HCEC 1CT (cell line): ENCODE measurements around the gene WDR20.
"Not testable (repeated sequence)": the region's sequence is repeated elsewhere in the genome, so short reads cannot be mapped to it uniquely, and the experiment has no call there.

Experiments
- DNase-seq: peaks from one replicate; pipeline ENCODE4 v3.0.0-alpha.2; 2017

The WDR20 gene

DNA sequence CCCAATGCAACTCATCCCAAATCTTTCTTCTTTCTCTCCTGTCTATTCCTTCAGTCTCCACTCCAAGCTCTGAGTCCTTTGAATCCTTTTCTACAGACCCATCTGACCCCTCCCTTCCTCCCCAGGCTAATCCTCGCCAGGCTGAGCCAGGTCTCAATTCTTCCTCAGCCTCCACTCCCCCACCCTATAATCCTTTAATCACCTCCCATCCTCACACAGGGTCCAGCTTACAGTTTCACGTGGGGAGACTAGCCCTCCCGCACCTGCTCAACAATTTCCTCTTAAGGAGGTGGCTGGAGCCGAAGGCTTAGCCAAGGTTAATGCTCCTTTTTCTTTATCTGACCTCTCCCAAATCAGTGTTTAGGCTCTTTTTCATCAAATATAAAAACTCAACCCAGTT lies 101.5 kb downstream of the WDR20 start:
- DNase-seq = no peak

DNA sequence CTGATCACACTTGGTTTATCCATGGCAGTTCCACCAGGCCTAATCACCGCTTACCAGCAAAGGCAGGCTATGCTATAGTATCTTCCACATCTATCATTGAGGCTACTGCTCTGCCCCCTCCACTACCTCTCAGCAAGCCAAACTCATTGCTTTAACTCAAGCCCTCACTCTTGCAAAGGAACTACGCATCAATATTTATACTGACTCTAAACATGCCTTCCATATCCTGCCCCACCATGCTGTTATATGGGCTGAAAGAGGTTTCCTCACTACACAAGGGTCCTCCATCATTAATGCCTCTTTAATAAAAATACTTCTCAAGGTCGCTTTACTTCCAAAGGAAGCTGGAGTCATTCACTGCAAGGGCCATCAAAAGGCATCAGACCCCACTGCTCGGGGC lies 104.1 kb downstream of the WDR20 start:
- DNase-seq = not testable (repeated sequence)

GRCh38 chr14:102246071-102246470 lies 106.4 kb downstream of the WDR20 start:
- DNase-seq = no peak

- no peak for DNase-seq
Measured at GRCh38 chr14:102248121-102248520, 108.4 kb downstream of the WDR20 start.

- DNase-seq = peak; percentile 83
Measured at GRCh38 chr14:102249041-102249440, 109.3 kb downstream of the WDR20 start.

DNA sequence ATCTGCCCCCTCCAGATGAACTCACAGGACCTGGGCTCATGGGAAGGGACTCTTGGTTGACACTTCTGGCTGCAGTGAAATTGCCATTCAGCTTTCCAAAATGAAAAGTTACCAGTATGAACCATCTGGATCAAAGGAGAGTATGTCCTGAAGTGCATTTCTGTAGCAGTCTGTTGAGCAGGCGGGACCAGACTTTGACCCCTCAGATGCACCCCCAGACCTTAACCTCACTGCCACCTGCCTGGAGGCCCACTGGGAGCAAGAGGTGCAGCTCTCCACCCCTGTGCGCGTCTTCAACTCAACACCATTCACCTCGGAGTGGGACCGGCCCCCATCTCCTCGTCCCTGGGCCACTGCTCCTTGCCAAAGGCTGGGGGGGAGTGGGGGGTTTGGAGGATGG lies 110.3 kb downstream of the WDR20 start:
- no peak for DNase-seq

DNA sequence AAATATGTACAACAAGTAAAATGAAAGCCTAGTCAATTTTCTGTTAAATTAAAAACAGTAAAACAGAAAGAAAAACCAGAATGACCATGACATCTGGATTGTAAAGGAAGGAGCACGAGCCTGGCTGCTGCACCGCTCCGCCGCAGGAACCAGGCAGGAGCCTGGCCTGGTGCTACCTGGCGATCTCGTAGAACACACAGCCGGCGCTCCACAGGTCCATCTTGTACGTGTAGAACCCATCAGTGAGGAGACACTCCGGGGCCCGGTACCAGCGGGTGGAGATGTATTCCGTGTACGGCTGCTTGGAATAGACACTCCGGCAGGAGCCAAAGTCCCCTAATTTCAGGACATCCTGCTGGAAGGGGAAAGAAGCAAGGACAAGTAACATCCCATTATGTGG lies 110.9 kb downstream of the WDR20 start:
- DNase-seq = no peak

- no peak for DNase-seq
Measured at GRCh38 chr14:102251161-102251560, 111.5 kb downstream of the WDR20 start.

- no peak for DNase-seq
Measured at GRCh38 chr14:102252834-102253801, 113.4 kb downstream of the WDR20 start.

DNA sequence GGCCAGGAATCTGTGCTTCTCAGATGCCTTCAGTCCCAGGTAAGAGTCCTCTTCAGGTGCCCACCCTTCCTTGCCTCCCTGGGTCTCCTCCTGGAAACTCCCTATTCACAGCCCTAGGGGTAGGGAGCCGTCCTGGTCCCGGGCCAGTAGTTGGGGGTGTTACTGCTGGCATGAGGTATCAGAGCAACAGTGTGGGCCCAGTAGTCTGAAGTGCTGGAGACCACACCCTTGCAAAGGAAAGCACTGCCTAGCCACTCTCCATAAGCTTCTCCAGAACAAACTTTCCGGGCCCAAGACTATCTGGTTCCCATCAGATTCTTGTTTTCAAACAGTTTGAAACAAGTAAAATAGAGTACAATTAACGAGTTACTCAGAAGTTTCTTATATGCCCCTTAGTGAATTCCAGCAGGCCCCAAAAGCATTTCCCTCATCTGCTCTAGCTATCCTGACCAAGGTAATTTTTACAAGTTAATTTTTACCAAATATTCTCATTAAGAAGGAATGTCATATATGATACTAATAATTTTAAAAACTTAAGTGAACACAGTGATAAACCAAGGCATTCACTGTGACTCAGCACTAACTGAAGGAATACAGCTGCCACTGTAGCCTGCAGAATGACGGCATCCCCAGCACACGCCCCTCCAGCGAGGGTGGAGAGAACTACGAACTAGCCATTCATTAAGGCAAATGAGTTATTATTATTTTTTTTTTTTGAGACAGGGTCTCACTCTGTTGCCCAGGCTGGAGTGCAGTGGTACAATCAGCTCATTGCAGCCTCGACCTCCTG lies 115.9 kb downstream of the WDR20 start:
- peak; percentile 76 for DNase-seq

DNA sequence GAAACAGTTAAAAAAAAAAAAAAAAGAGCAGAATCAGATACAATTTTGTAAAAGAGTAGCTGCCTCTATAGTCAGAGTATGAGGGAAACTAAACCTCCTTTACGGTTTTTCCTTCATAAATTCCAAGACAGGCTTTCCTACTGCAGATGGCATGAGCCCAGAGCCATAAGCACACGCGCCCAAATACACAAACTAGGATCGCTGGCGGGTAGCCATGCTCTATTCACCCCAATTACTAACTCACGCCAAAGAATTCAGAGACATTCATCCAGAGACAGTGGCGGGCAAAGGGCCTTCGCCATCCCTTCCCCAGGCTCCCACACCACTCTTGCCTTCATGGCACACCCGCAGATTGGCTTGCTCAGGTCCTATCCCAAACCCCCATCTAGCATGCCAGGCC lies 117.0 kb downstream of the WDR20 start:
- no peak for DNase-seq

DNA sequence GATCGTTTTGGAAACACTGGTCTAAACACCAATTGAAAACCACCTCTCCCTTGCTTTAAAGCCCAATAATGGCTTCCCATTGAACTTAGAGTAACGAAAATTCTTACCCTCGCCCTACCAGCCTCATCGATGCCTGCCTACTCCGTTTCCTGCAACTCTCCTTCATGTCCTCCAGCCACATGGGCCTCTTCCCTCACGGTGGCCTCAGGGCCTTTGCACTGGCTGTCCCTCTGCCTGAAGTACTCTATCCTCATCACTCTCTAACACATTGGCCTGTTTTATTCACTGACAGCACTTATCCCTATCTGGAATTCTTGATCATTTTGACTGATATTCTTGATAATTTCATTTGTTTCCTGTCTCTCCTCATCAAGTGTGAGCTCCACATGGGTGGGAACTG lies 118.4 kb downstream of the WDR20 start:
- no peak for DNase-seq
